Measurements from ENCODE around the gene BANP.

GRCh38 chr16:87948119-87948545 is 3.1 kb upstream of the BANP start:
- TF ChIP-seq, protein P1, sequence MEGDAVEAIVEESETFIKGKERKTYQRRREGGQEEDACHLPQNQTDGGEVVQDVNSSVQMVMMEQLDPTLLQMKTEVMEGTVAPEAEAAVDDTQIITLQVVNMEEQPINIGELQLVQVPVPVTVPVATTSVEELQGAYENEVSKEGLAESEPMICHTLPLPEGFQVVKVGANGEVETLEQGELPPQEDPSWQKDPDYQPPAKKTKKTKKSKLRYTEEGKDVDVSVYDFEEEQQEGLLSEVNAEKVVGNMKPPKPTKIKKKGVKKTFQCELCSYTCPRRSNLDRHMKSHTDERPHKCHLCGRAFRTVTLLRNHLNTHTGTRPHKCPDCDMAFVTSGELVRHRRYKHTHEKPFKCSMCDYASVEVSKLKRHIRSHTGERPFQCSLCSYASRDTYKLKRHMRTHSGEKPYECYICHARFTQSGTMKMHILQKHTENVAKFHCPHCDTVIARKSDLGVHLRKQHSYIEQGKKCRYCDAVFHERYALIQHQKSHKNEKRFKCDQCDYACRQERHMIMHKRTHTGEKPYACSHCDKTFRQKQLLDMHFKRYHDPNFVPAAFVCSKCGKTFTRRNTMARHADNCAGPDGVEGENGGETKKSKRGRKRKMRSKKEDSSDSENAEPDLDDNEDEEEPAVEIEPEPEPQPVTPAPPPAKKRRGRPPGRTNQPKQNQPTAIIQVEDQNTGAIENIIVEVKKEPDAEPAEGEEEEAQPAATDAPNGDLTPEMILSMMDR (IDR thresholded peaks at IDR 0.05) = no peak
- TF ChIP-seq POLR2A (IDR thresholded peaks at IDR 0.05) = no peak
